HepG2 (cell line): ENCODE measurements around the gene MSANTD1. TPM values are rescaled to one million over a fixed set of nuclear protein-coding genes. Genes with fewer than 3 reads are reported as not detected.
A peak's percentile ranks its signal among the peaks of the same experiment; 100 is the strongest.

ENCODE experiments used
- ATAC-seq: fragments of 200-7000 bp; cut with Tn5 transposase; 3 replicates; pipeline ENCODE4 v1.9.1; 2020; ENCODE audit warnings: mild to moderate bottlenecking, moderate library complexity
- BruUV-seq: library from RNA; stranded (reverse); fragments of 400-500 nt; replicated peaks from 2 replicates; lab custom pipeline; 2021; lab: Mats Ljungman, UMichigan
- CTCF ChIA-PET: fragments of 300-600 bp; formaldehyde crosslinking; extraction: SDS; loops from one replicate; lab custom pipeline; 2021; ENCODE audit warnings: low total read pairs, inconsistent platforms, low intra/inter-chr PET ratio; lab: Yijun Ruan, JAX
- POLR2A ChIA-PET: fragments of 350-600 bp; sonication (Branson Sonifier 250); formaldehyde crosslinking; loops from one replicate; lab custom pipeline; 2020; ENCODE audit warnings: antibody characterized with exemption, inconsistent platforms; lab: Yijun Ruan, JAX
- DNase-seq: peaks from one replicate; pipeline ENCODE4 v3.0.0-alpha.2; 2015; ENCODE audit warnings: low spot score
- FAIRE-seq: peaks from 3 replicates; lab custom pipeline; 2011; peaks lifted over from hg19 to GRCh38; lab: Jason Lieb, UNC
- H2AFZ ChIP-seq: one replicate; pipeline ENCODE4 v1.6.1; 2011; ENCODE audit warnings: low read length, inconsistent platforms
- H3K27ac ChIP-seq: fragments of 300-600 bp; 3 replicates; pipeline ENCODE4 v1.8.0; 2011; ENCODE audit warnings: mixed run types, mild to moderate bottlenecking, mixed read lengths, low read length, inconsistent platforms; ENCODE audit not compliant: insufficient read depth; ENCODE audit errors: extremely low read length
- H3K27me3 ChIP-seq, 2 experiments: fragments of 200-600 bp in 1 of 2; 2 replicates in 1 of 2; 3 replicates in 1 of 2; pipeline versions ENCODE4 v1.6.0 to v1.8.0; 2011; ENCODE audit warnings: low read length in 2 of 2, mild to moderate bottlenecking in 2 of 2, moderate library complexity in 2 of 2, inconsistent platforms in 1 of 2; ENCODE audit not compliant: insufficient read depth in 2 of 2, control insufficient read depth in 1 of 2
- H3K36me3 ChIP-seq, 2 experiments: fragments of 200-600 bp in 1 of 2; replicated peaks in 1 of 2; 2 replicates in 1 of 2; 3 replicates in 1 of 2; pipeline versions ENCODE4 v1.5.1 to v1.8.0; 2011; ENCODE audit warnings: low read length in 2 of 2, inconsistent platforms in 1 of 2; ENCODE audit not compliant: insufficient read depth in 2 of 2, control insufficient read depth in 1 of 2
- H3K4me1 ChIP-seq: 2 replicates; pipeline ENCODE4 v1.5.1; 2012; ENCODE audit warnings: low read length, inconsistent platforms; ENCODE audit not compliant: insufficient read depth
- H3K4me2 ChIP-seq: 2 replicates; pipeline ENCODE4 v1.6.0; 2011; ENCODE audit warnings: low read depth, low read length, inconsistent platforms
- H3K4me3 ChIP-seq, 3 experiments: fragments of 200-600 bp in 1 of 3; sonication (generic), shearing (Covaris generic) in 1 of 3; replicated peaks in 1 of 3; 2 replicates each; pipeline ENCODE4 v1.5.1; 2011 to 2016; ENCODE audit warnings: low read length in 3 of 3, inconsistent platforms in 2 of 3, low read depth in 2 of 3, mild to moderate bottlenecking in 2 of 3, control low read depth in 1 of 3, mixed read lengths in 1 of 3; ENCODE audit not compliant: insufficient read depth in 1 of 3
- H3K79me2 ChIP-seq: one replicate; pipeline ENCODE4 v1.6.1; 2011; ENCODE audit warnings: low read length, inconsistent platforms; ENCODE audit not compliant: insufficient read depth
- H3K9ac ChIP-seq: 2 replicates; pipeline ENCODE4 v1.6.0; 2011; ENCODE audit warnings: mild to moderate bottlenecking, low read depth, low read length, inconsistent platforms; ENCODE audit not compliant: insufficient read depth
- H3K9me3 ChIP-seq: 2 replicates; pipeline ENCODE4 v1.5.1; 2012; ENCODE audit warnings: mild to moderate bottlenecking, low read length
- H4K20me1 ChIP-seq: 2 replicates; pipeline ENCODE4 v1.6.0; 2011; ENCODE audit warnings: inconsistent platforms, mild to moderate bottlenecking, low read length, moderate library complexity; ENCODE audit not compliant: insufficient read depth
- ARID4A ChIP-seq: sonication (generic); formaldehyde crosslinking; IDR thresholded peaks from 2 replicates; pipeline ENCODE4 v1.5.0; 2020; ENCODE audit warnings: mild to moderate bottlenecking, missing genetic modification reagents, borderline replicate concordance
- CEBPG ChIP-seq: IDR thresholded peaks from 2 replicates; pipeline ENCODE4 v1.6.1; 2016
- GMEB1 ChIP-seq: sonication (generic); formaldehyde crosslinking; IDR thresholded peaks from 2 replicates; pipeline ENCODE4 v1.5.1; 2020; ENCODE audit warnings: missing genetic modification reagents, mild to moderate bottlenecking, borderline replicate concordance
- HDAC1 ChIP-seq: sonication (generic); formaldehyde crosslinking; IDR thresholded peaks from 2 replicates; pipeline ENCODE4 v1.5.1; 2020; ENCODE audit warnings: mild to moderate bottlenecking, missing genetic modification reagents
- MTF2 ChIP-seq: sonication (generic); formaldehyde crosslinking; IDR thresholded peaks from 2 replicates; pipeline ENCODE4 v1.5.0; 2020; ENCODE audit warnings: missing genetic modification reagents, borderline replicate concordance
- SP5 ChIP-seq: IDR thresholded peaks from 2 replicates; pipeline ENCODE4 v1.6.1; 2016; ENCODE audit warnings: low read depth, borderline replicate concordance
- ZFP82 ChIP-seq: sonication (generic); formaldehyde crosslinking; IDR thresholded peaks from 2 replicates; pipeline ENCODE4 v1.5.1; 2020; ENCODE audit warnings: mild to moderate bottlenecking, missing genetic modification reagents, borderline replicate concordance
- ZNF326 ChIP-seq: sonication (generic); formaldehyde crosslinking; IDR thresholded peaks from 2 replicates; pipeline ENCODE4 v1.4.0; 2020; ENCODE audit warnings: missing genetic modification reagents, borderline replicate concordance
- WGBS: methylation state at CpG from one replicate; pipeline ENCODE4 v1.1.6; 2017; ENCODE audit warnings: low lambda C conversion rate; 5-methylcytosine and 5-hydroxymethylcytosine counted together
- in situ Hi-C: cut with HindIII; loops from 2 replicates; pipeline ENCODE4 v1.10.0; 2017; ENCODE audit warnings: low pct_unique_long_range_greater_than_20kb; ENCODE audit not compliant: extremely low pct_ligation_motif_present
- intact Hi-C: fragments of 100-400 bp; cut with micrococcal nuclease; formaldehyde crosslinking; loops from one replicate; pipeline ENCODE4 v1.10.0; 2022; ENCODE audit not compliant: unreplicated experiment
- polyA plus RNA-seq, 8 experiments: library from polyadenylated mRNA; depleted of rRNA in 3 of 8; stranded (reverse) in 7 of 8; unstranded in 1 of 8; fragments of >200 nt; fragmentation: Illumina TruSeq in 4 of 8; extraction: Trizol in 4 of 8; gene quantifications; 2 replicates each; pipeline versions ENCODE4 v1.2.1 to v1.2.3, GENCODE V29; 2011 to 2016; ENCODE audit warnings: low read depth in 4 of 8, missing spikeins in 1 of 8, mixed read lengths in 1 of 8; ENCODE audit not compliant: insufficient read depth in 1 of 8
- total RNA-seq, 5 experiments: library from RNA; depleted of rRNA; stranded (reverse); fragments of >200 nt; fragmentation: Illumina TruSeq; extraction: Trizol; gene quantifications; 2 replicates each; pipeline ENCODE4 v1.2.3, GENCODE V29; 2016; ENCODE audit warnings: low read depth in 1 of 5
- TF ChIP-seq, protein P1 (sequence below): sonication (generic); formaldehyde crosslinking; IDR thresholded peaks from 2 replicates; pipeline ENCODE4 v1.9.0; 2022; ENCODE audit warnings: missing genetic modification reagents, mild to moderate bottlenecking, borderline replicate concordance
- TF ChIP-seq, protein P2 (sequence below): sonication (generic); formaldehyde crosslinking; IDR thresholded peaks from 2 replicates; pipeline ENCODE4 v1.4.0; 2020; ENCODE audit warnings: mild to moderate bottlenecking, missing genetic modification reagents

MSANTD1 gene
- total and polyA plus RNA-seq, 2 of the 13 experiments (the other 11 are each of a cell fraction or from before 2014, with no cell fraction given), result 0.22 to 0.40 TPM

DNA sequence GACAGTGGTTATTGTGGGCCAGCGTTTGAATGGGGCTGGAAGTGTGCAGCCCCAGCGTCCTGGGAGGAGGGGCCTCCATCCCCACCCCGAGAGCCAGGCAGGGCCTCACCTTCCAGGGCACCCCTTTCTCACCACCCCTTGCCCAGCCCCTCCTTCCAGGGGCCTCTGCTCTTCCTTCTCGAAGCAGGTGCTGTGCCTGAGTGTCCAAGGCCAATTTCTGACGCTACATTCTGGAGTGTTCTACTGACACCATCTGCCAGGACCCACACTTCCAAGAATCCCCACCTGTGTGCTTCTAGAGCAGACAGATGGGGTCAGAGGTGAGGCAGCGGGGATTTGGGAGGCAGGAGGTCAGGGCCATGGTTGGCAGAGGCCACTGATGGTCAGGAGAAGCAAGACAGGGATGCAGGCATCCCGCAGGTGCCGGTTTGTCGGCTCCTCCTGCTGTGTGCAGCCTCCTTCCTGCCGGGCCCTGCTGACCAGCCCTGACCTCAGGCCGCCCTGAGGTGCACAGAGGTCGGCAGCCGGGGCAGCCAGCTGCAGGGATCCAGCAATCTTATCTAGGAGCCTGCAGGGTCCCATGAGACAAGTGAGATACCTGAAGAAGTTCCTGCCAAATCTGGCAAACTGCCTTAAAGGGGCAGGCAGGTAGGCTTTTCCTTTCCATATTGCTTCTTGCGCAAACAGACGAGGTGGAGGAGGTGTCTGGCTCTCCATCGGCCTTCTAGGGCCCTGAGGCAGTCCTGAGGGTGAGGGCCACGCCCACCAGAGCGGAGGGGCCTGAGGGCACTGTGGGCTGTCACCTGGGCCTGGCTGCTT is 18.8 kb downstream of the MSANTD1 start:
- no peak overlapping the region for H3K27ac ChIP-seq
- peaks cover 37% of the 10 kb centered on the region for H3K4me1 ChIP-seq
- TF ChIP-seq ARID4A (CRISPR knock-in tag), result no peak
- TF ChIP-seq GMEB1 (CRISPR knock-in tag), result no peak
- 0 out of 2 replicates have a peak, but pooled peaks have one; percentile 10 for TF ChIP-seq HDAC1 (CRISPR knock-in tag)
- no peak for TF ChIP-seq ZFP82
- TF ChIP-seq, protein P1, sequence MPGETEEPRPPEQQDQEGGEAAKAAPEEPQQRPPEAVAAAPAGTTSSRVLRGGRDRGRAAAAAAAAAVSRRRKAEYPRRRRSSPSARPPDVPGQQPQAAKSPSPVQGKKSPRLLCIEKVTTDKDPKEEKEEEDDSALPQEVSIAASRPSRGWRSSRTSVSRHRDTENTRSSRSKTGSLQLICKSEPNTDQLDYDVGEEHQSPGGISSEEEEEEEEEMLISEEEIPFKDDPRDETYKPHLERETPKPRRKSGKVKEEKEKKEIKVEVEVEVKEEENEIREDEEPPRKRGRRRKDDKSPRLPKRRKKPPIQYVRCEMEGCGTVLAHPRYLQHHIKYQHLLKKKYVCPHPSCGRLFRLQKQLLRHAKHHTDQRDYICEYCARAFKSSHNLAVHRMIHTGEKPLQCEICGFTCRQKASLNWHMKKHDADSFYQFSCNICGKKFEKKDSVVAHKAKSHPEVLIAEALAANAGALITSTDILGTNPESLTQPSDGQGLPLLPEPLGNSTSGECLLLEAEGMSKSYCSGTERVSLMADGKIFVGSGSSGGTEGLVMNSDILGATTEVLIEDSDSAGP (CRISPR knock-in tag), result peak; percentile 80; the same call in 1 of the 2 replicates
- TF ChIP-seq CEBPG (CRISPR knock-in tag), result 0 out of 2 replicates have a peak, but pooled peaks have one; percentile 7
- TF ChIP-seq MTF2 (CRISPR knock-in tag), result no peak
- TF ChIP-seq ZNF326 (CRISPR knock-in tag), result no peak
- TF ChIP-seq SP5 (CRISPR knock-in tag), result 0 out of 2 replicates have a peak, but pooled peaks have one; percentile 11
- TF ChIP-seq, protein P2, sequence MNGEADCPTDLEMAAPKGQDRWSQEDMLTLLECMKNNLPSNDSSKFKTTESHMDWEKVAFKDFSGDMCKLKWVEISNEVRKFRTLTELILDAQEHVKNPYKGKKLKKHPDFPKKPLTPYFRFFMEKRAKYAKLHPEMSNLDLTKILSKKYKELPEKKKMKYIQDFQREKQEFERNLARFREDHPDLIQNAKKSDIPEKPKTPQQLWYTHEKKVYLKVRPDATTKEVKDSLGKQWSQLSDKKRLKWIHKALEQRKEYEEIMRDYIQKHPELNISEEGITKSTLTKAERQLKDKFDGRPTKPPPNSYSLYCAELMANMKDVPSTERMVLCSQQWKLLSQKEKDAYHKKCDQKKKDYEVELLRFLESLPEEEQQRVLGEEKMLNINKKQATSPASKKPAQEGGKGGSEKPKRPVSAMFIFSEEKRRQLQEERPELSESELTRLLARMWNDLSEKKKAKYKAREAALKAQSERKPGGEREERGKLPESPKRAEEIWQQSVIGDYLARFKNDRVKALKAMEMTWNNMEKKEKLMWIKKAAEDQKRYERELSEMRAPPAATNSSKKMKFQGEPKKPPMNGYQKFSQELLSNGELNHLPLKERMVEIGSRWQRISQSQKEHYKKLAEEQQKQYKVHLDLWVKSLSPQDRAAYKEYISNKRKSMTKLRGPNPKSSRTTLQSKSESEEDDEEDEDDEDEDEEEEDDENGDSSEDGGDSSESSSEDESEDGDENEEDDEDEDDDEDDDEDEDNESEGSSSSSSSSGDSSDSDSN (CRISPR knock-in tag), result peak; percentile 28; the same call in 1 of the 2 replicates
- no peak overlapping the region for H3K9ac ChIP-seq
- no peaks in the 10 kb centered on the region for H3K79me2 ChIP-seq
- ChIA-PET CTCF (no interaction called here), POLR2A (no interaction called here)
- intact Hi-C loops (loop anchor here (10.0 kb wide), 1 partner anchor 63 kb away; no protein-coding TSS in a partner anchor), in situ Hi-C loops (no loop called here)
- ATAC-seq (peak; percentile 37), FAIRE-seq (no peak), DNase-seq (no peak)
- no peaks in the 10 kb centered on the region for H3K9me3 ChIP-seq
- peak overlapping the region in 1 of 3 experiments; percentile 28; a peak in 2 of 6 replicates for H3K4me3 ChIP-seq
- BruUV-seq, result no TSS peak
- peaks cover 3 to 62% of the 10 kb centered on the region in 2 experiments for H3K27me3 ChIP-seq
- H3K36me3 ChIP-seq, result no peaks in the 10 kb centered on the region
- H4K20me1 ChIP-seq, result no peaks in the 10 kb centered on the region
- H2AFZ ChIP-seq, result no peak overlapping the region
- 13% methylated on average over 9 of the region's 18 CpGs for WGBS
- H3K4me2 ChIP-seq, result peak overlapping the region; percentile 51
